NCI-H524 (cell line): ENCODE data around the gene MOAP1.
A peak's percentile ranks its signal among the peaks of the same experiment; 100 is the strongest.
"Not testable (repeated sequence)": the region's sequence is repeated elsewhere in the genome, so short reads cannot be mapped to it uniquely, and the experiment has no call there.

ENCODE experiments used
- DNase-seq, 2 experiments: peaks; one replicate each; lab custom pipeline; 2025; lab: John Stamatoyannopoulos, UW

Gene MOAP1

GRCh38 chr14:93184391-93185348 lies at the start of gene MOAP1, which contains the start of gene LYSET:
MOAP1 (minus strand) TSS chr14:93184897; CDS start chr14:93184242, 655 bp downstream.
LYSET (plus strand) TSS chr14:93185317; CDS start chr14:93185406, 89 bp downstream.
- peak; percentile 88 to 90 for DNase-seq

GRCh38 chr14:93233078-93233477 lies 48.4 kb upstream of the MOAP1 start:
- not testable (repeated sequence) for DNase-seq

GRCh38 chr14:93232159-93232558 lies 47.5 kb upstream of the MOAP1 start:
- no peak for DNase-seq

GRCh38 chr14:93231129-93231979 lies 46.7 kb upstream of the MOAP1 start:
- peak in 1 of 2 experiments; percentile 27 for DNase-seq

- DNase-seq, result no peak
Measured at GRCh38 chr14:93230539-93230938, 45.8 kb upstream of the MOAP1 start.

- no peak for DNase-seq
Measured at GRCh38 chr14:93228550-93228949, 43.9 kb upstream of the MOAP1 start.

- DNase-seq, result no peak
Measured at GRCh38 chr14:93223565-93223964, 38.9 kb upstream of the MOAP1 start.

- no peak for DNase-seq
Measured at GRCh38 chr14:93220509-93220908, 35.8 kb upstream of the MOAP1 start.

GRCh38 chr14:93219103-93219726 lies 34.5 kb upstream of the MOAP1 start:
- DNase-seq, result peak; percentile 56 to 87

- no peak for DNase-seq
Measured at GRCh38 chr14:93214598-93214997, 29.9 kb upstream of the MOAP1 start.

GRCh38 chr14:93212432-93212831 lies 27.7 kb upstream of the MOAP1 start:
- no peak for DNase-seq

- peak; percentile 66 to 83 for DNase-seq
Measured at GRCh38 chr14:93207468-93208308, 23.0 kb upstream of the MOAP1 start.

- peak; percentile 99 for DNase-seq
Measured at GRCh38 chr14:93206793-93207467, 22.2 kb upstream of the MOAP1 start, which contains the start of the genes GON7 and UBR7. GON7 (minus strand) TSS chr14:93207065; CDS start chr14:93207037, 28 bp downstream. UBR7 (plus strand) TSS chr14:93207256; CDS start chr14:93207292, 36 bp downstream.

- DNase-seq, result no peak
Measured at GRCh38 chr14:93201155-93201704, 16.5 kb upstream of the MOAP1 start.

GRCh38 chr14:93200553-93200952 lies 15.9 kb upstream of the MOAP1 start:
- no peak for DNase-seq

- no peak for DNase-seq
Measured at GRCh38 chr14:93199031-93199430, 14.3 kb upstream of the MOAP1 start.

GRCh38 chr14:93195316-93195999 lies 10.8 kb upstream of the MOAP1 start:
- DNase-seq, result no peak

- DNase-seq, result no peak
Measured at GRCh38 chr14:93186956-93187355, 2.3 kb upstream of the MOAP1 start.

- no peak for DNase-seq
Measured at GRCh38 chr14:93186466-93186865, 1.8 kb upstream of the MOAP1 start.
